GM19025 (cell line): ENCODE results near the gene KIRREL2.
"Not testable (repeated sequence)": the region's sequence is repeated elsewhere in the genome, so short reads cannot be mapped to it uniquely, and the experiment has no call there.

Source experiments
- ATAC-seq: cut with Tn5 transposase; IDR thresholded peaks from one replicate; pipeline ENCODE4 v1.9.1; 2021; ENCODE audit warnings: mild to moderate bottlenecking, low read depth, moderate library complexity; ENCODE audit not compliant: unreplicated experiment

Gene KIRREL2

DNA sequence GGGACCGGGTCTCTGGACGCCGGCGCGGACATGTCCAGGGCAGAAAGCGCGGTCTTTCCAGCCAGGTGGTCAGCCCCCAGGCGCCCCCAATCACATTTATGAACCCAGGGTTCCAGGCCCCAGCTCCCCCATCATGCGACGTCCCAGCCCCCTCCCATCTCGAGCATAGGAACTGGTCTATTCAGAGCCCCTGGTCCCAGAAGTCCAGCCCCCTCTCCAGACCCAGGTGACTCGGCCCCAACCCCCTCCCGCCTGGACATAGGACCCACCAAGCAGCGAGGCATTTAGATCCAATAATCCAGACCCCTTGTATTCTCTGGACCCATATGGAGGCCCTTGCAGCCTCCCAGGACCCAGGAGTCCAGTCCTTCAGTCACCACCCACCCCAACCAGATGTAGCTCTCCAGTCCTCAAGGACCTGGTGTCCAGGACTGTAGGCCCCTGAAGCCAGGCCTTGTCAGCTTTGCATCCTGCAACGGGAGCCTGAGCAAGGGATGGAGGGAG lies 12.2 kb downstream of the KIRREL2 start:
- ATAC-seq, result no peak

GRCh38 chr19:35869327-35870123 lies 12.8 kb downstream of the KIRREL2 start:
- peak; percentile 67 for ATAC-seq

- not testable (repeated sequence) for ATAC-seq
These were observed 13.5 kb downstream of the KIRREL2 start for GRCh38 chr19:35870124-35870736.

DNA sequence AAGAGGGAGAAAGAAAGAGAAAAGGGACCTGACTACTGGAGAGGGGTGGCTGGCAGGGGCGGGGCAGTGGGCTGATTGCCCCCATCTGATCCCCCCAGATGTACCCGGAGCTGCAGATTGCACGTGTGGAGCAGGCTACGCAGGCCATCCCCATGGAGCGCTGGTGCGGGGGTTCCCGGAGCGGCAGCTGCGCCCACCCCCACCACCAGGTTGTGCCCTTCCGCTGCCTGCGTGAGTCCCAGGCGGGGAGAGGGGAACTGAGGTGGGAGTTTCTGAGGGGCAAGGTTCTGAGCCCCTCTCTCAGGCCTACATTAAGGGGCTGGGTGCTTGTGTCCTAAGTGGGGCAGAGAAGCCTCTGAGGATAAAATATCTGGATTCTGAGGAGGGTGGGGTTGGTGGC lies 14.1 kb downstream of the KIRREL2 start:
- no peak for ATAC-seq

DNA sequence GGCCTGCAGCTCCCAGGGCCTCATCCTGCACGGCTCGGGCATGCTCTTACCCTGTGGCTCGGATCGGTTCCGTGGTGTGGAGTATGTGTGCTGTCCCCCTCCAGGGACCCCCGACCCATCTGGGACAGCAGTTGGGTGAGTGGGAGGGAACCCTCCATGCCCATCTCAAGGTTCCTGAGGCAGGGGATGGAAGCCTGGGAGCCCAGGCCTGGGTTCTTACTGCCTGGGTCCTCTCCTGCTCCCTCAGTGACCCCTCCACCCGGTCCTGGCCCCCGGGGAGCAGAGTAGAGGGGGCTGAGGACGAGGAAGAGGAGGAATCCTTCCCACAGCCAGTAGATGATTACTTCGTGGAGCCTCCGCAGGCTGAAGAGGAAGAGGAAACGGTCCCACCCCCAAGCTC lies 14.9 kb downstream of the KIRREL2 start:
- no peak for ATAC-seq

GRCh38 chr19:35872180-35872579 lies 15.5 kb downstream of the KIRREL2 start:
- ATAC-seq, result no peak

DNA sequence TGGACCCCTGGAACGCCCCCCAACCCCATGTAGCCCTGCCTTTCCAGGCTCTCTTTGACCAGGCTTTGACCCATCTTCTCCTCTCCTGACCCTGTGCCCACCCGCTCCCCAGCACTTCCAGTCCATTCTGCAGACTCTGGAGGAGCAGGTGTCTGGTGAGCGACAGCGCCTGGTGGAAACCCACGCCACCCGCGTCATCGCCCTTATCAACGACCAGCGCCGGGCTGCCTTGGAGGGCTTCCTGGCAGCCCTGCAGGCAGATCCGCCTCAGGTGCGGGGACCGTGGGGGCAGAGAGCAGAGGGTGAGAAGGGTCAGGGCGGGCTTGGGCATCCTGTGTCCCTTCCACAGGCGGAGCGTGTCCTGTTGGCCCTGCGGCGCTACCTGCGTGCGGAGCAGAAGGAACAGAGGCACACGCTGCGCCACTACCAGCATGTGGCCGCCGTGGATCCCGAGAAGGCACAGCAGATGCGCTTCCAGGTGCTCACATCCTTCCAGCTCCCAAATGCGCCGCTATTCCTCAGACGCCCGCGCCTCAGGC lies 17.8 kb downstream of the KIRREL2 start:
- no peak for ATAC-seq

DNA sequence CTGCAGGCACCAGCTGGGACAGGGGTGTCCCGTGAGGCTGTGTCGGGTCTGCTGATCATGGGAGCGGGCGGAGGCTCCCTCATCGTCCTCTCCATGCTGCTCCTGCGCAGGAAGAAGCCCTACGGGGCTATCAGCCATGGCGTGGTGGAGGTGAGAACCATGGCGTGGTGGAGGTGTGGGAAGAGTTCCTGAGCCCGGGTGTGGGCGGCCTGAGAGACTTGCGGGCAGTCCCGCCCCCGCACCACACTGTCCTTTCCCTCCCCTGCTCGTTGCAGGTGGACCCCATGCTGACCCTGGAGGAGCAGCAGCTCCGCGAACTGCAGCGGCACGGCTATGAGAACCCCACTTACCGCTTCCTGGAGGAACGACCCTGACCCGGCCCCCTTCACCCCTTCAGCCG lies 22.4 kb downstream of the KIRREL2 start:
- no peak for ATAC-seq

DNA sequence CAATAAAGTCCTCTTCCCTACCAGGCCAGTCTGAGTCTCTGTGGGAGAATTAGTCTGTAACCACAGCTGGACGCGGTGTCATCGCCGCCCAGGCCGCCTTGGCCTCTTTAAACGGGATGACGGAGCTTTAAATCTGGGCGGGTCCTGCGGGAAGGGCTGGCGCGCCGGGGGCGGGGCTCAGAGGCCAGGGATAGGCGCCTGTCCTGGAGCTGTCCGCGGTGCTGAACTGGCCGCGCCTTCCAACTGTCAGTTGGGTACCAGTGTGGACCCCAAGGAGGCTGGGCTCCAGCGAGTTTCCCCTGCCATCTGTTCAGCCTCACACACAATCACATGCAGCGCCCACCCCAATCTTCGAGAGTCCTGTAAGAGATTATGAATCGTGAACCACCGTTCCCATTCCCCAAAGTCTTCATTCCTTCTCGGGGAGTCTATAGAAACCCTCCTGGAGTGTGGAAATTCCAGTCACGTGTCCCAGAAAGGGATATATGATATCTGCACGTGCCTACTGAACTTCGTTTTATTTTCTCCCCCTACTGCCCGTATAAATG lies 23.1 kb downstream of the KIRREL2 start:
- no peak for ATAC-seq

DNA sequence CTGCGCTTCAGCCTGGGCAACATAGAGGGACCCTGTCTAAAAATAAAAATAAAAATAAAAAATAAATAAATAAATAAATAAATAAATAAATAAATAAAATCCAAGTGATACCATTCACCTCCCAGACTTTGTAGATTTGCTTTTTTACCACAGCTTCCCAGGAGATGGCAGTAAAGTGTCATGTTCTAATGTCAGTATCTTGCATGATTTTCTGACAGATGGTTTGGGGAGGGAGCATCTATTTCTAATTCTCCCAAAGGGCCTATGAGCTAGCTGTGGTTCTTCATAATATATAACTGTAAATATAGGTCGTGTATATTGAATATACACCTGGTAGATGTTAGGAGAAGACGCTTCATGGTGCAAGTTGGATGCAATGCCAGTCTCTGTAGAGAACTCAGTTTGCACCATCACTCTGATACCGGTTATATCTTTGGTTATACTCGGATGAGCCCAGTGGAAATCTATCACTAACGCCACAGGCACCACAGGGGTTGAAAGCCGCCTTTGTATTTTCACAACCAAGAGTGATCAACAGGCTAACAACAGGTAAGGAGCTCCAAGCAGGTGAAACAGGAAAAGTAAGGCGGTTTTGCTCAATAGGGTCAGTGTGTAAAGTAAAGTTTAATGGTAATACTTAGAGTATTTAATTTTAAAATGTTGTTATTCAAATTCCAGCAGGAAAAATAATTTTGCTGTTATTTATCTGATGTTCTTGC lies 25.6 kb downstream of the KIRREL2 start:
- no peak for ATAC-seq

DNA sequence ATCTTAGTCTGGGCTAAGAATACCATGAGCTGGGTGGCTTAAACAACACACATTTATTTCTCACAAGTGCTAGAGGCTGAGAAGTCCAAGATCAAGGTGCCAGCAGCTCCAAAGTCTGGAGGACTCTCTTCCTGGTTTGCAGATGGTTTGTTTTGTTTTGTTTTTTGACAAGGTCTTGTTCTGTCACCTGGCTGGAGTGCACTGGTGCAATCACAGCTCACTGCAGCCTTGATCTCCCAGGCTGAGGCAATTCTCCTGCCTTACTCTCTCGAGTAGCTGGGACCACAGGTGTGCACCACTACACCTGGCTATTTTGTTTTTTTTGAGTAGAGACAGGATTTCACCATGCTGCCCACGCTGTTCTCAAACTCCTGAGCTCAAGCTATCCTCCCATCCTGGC lies 27.2 kb downstream of the KIRREL2 start:
- ATAC-seq, result no peak

DNA sequence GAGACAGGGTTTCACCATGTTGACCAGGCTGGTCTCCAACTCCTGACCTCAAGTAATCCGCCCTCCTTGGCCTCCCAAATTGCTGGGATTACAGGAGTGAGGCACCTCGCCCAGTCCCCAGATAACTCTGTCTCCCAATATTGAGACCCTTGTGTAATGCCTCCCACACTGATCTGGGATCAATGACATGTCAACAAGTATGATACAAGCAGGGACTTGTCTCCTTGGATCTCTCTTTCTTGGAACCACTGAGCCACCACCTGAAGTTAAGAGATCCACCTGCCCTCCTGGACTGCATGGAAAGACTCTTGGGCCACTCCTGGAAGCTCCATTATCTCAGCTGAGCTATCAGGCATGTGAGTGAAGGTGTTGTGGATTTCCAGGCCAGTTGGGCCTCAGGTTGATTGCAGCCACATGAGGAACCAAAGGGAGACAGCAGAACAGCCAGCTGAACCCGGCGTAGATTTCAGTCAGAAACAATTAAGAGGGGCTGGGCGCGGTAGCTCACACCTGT lies 28.6 kb downstream of the KIRREL2 start:
- ATAC-seq, result no peak

DNA sequence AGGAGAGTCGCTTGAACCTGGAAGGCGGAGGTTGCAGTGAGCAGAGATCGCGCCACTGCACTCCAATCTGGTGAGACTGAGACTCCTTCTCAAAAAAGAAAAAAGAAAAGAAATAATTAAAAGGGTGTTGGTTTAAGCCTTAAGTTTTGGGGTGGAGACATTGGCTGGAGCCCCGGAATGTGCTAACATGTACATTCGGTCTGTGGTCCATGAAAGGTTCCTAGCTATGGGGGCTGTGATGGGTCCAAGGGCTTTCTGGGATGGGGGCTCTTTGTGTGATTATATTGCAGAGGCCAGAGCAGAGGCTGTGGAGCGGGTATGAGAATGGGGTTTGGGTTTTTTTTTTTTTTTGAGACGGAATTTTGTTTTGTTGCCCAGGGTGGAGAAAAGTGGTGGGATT lies 29.2 kb downstream of the KIRREL2 start:
- no peak for ATAC-seq

GRCh38 chr19:35887197-35887596 lies 30.5 kb downstream of the KIRREL2 start:
- no peak for ATAC-seq

- ATAC-seq, result no peak
These were observed 31.7 kb downstream of the KIRREL2 start for GRCh38 chr19:35888398-35888797.

DNA sequence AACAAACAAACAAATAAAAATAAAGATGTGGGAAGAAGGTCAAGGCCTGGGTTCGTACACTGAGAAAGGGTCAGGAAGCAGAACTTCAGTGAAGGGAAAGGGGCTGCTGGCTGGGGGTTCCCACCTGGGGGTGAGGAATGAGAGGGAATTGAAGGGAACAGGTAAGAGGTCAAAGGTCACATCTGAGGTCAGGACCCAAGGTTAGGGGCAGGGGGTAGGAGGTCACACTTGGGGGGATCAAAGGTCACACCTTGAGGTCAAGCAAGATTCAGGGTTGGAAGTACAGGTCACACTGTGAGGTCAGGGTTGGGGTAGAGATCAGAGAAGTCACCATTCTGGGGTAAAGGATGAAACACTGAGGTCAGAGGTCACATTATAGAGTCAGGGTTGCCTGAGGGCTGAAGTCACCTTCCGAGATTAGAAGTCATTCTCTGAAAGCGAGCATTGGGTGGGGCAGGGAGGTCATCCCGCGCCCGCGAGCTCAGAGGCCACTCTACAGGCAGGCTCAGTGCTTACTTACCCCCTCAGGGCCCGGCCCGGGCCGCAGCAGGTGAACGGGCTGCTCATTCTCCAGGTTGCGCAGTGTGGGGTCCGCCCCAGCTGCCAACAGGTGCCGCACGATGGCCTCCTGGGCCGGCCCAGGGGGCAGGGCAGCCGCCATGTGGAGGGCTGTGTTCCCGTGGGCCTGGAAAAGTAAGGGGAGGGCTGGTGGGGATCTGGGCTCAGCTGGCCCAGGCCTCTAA lies 32.8 kb downstream of the KIRREL2 start:
- ATAC-seq, result no peak

DNA sequence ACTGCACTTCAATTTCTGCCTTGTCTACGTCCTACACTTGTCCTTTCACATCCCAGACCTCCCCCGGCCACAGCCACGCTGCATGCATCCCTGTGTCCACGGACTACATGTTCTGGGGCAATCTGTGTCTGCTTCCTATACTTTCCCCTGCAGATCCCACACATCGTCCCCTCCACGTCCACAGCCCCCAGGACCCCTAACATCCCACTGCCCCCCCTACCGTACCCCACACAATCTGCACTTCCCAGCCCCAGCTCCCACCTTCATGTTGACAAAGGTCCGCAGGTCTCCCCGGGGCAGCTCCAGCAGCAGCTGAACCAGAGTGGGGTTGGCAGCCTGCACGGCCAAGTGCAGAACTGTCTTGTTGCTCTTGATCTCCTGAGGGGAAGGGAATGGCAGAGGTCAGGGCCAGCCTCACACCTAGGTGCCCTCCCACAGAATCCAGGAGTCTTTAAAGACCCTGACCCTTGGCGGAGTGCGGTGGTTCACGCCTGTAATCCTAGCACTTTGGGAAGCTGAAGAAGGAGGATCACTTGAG lies 33.5 kb downstream of the KIRREL2 start:
- no peak for ATAC-seq

GRCh38 chr19:35891819-35892218 lies 35.1 kb downstream of the KIRREL2 start:
- ATAC-seq, result not testable (repeated sequence)

DNA sequence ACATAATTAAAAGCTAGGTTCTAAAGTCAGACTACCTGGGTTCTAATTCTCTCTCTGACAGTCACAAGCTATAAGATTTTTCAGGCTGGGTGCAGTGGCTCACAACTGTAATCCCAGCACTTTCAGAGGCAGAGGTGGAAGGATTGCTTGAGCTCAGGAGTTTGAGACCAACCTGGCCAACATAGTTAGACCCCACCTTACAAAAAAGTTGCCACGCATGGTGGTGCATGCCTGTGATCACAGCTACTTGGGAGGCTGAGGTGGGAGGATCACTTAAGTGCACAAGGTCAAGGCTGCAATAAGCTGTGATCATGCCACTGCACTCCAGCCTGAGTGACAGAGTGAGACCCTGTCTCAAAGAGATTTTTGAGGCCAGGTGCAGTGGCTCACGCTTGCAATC lies 37.6 kb downstream of the KIRREL2 start:
- ATAC-seq, result no peak
